GM18873 (cell line): ENCODE data around the gene LRRC42.

Experiments
- ATAC-seq: cut with Tn5 transposase; IDR thresholded peaks from one replicate; pipeline ENCODE4 v1.9.1; 2021; ENCODE audit warnings: mild to moderate bottlenecking, moderate library complexity, moderate number of reproducible peaks; ENCODE audit not compliant: unreplicated experiment, low FRiP score

Gene LRRC42, protein sequence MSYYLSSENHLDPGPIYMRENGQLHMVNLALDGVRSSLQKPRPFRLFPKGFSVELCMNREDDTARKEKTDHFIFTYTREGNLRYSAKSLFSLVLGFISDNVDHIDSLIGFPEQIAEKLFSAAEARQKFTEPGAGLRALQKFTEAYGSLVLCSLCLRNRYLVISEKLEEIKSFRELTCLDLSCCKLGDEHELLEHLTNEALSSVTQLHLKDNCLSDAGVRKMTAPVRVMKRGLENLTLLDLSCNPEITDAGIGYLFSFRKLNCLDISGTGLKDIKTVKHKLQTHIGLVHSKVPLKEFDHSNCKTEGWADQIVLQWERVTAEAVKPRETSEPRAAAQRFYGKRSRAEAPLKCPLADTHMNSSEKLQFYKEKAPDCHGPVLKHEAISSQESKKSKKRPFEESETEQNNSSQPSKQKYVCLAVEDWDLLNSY

DNA sequence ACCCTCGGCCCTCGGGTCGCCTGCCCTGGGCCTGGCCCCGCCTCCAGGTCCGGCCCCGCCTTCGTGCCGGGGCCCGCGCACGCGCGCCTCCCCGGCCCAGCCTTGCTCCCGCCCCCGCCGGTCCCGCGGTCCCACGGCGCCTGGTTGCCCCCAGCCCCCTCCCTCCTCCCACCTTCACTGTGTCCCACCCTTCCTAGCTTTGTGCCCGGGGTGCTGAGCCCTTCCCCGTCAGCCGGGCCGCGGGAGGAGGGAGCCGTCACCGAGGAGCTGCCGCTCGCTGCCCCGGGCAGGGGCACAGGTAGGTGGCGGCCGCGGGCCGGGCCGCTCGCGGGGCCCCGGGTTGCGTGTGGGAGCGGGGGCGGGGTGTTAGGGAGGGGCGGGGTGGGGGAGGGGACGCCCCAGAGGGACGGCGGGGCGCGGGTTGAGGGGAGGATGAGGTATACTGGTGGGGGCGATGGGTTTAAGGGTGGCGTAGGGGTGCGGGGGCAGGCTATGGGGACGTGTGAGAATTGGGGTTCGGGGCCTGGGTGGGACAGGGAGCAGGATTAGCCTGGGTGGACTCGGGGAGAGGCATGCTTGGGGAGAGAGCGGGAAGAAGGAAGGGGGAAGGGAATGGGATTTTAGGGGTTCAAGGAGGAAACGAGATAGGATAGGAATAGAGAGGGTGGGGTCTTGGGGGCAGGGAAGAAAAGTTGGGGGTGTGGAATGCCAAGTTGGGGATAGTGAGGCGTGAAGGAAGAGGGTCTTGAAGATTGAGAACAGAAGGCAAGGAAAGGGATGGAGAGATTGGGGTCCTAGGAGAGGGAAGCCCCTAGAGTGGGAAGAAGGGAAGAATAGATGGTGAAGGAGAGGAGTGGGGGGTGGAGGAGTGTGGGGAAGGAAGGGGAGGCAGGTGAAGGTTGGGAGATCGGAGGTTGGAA lies at the start of gene LRRC42:
Gene LRRC42 (plus strand): TSS at position 99 of the 920 bp plus-strand sequence. CDS start 5,650 bp downstream, outside the sequence.
- peak; percentile 38 for ATAC-seq

- ATAC-seq = no peak
These were observed 49.4 kb upstream of the LRRC42 start for GRCh38 chr1:53896635-53897229.

- no peak for ATAC-seq
These were observed 46.9 kb upstream of the LRRC42 start for GRCh38 chr1:53899206-53899628.

GRCh38 chr1:53899708-53900107 lies 46.4 kb upstream of the LRRC42 start:
- no peak for ATAC-seq

GRCh38 chr1:53902235-53903138 lies 43.7 kb upstream of the LRRC42 start:
- no peak for ATAC-seq

DNA sequence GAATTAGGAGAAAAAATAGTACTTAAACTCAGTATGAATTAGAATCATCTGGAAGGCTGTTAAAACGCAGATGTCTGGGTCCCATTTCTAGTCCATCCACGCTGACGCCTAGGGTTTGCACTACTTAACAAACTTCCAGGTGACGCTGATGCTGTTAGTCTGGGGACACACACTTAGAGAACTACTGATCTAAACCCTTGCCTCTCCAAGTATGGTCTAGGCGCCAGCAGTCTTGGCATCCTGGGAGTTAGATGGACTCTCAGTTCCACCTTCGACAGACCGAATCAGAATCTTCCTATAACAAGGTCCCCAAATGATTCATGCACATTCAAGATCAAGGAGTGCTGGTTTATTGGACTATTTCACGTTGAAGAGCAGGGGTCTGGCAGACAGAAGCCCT lies 40.6 kb upstream of the LRRC42 start:
- no peak for ATAC-seq

DNA sequence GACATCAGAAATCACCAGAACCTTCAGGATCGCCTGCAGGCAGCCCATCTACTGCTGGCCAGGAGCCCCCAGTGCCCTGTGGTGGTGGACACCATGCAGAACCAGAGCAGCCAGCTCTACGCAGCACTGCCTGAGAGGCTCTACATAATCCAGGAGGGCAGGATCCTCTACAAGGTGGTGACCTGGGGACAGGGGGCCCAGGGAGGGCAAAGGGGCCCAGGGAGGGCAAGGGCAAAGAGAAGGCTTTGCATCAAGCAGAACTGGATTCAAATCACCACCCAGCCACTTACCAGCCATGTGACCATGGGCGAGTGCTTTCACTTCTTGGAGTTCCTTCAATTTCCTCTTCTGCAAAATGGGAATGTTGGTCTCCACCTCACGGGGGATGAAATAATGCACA lies 40.0 kb upstream of the LRRC42 start:
- ATAC-seq = no peak

- no peak for ATAC-seq
These were observed 36.2 kb upstream of the LRRC42 start for GRCh38 chr1:53909946-53910345.

- no peak for ATAC-seq
These were observed 34.7 kb upstream of the LRRC42 start for GRCh38 chr1:53911442-53911841.

GRCh38 chr1:53913352-53914033 lies 32.7 kb upstream of the LRRC42 start:
- ATAC-seq = no peak

- ATAC-seq = no peak
These were observed 27.8 kb upstream of the LRRC42 start for GRCh38 chr1:53918343-53918742.

- ATAC-seq = no peak
These were observed 26.5 kb upstream of the LRRC42 start for GRCh38 chr1:53919675-53920066.

DNA sequence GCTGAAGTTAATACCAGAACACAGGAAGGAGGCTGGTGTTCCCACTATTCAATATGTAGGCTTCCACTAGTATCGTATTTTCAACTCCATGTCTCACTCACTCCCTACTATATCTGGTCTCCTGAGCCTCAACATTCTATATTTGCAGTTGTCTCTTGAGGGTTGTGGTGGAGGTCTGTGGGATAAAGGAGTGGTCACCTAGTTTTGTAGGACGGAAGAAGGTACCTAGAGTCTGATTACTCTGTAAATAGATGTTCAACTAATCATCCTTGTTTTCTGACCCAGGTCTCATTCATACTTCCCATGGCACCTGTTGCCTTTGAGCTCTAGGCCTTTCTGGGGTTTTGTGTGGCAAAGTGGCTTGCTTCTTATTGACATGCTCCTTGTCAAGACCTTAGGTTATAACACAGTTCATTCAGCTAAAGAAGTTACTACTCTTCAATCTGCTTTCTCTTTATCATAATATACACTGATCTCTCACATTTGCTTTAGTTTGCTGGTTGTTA lies 18.7 kb upstream of the LRRC42 start:
- ATAC-seq = no peak

- ATAC-seq = no peak
These were observed 16.7 kb upstream of the LRRC42 start for GRCh38 chr1:53929246-53929960.

- ATAC-seq = no peak
These were observed 15.2 kb upstream of the LRRC42 start for GRCh38 chr1:53930932-53931331.

DNA sequence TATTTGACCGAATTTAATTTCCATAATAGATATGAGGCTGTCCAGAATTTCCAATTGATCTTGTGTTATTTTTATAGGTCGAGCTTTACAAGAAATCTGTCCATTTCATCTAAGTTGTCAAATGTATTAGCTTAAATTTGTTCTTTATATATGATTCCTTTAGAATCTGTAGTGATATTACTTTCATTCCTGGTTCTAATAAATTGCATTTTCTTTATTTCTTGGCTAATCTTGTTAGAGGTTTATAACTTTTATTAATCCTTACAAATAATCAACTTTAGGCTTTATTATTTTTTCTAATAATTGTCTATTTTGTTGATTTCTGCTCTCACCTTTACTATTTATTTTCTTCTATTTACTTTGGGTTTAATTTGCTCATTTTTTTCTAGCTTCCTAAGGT lies 14.6 kb upstream of the LRRC42 start:
- ATAC-seq = no peak

- no peak for ATAC-seq
These were observed 11.9 kb upstream of the LRRC42 start for GRCh38 chr1:53934170-53934765.

- no peak for ATAC-seq
These were observed 9.7 kb upstream of the LRRC42 start for GRCh38 chr1:53936430-53936829.
